SW 1271 (cell line): ENCODE measurements around the gene BAG3.
"Not testable (repeated sequence)": the region's sequence is repeated elsewhere in the genome, so short reads cannot be mapped to it uniquely, and the experiment has no call there.

ENCODE experiments used
- DNase-seq, 2 experiments: peaks; one replicate each; lab custom pipeline; 2025; lab: John Stamatoyannopoulos, UW

Gene BAG3

DNA sequence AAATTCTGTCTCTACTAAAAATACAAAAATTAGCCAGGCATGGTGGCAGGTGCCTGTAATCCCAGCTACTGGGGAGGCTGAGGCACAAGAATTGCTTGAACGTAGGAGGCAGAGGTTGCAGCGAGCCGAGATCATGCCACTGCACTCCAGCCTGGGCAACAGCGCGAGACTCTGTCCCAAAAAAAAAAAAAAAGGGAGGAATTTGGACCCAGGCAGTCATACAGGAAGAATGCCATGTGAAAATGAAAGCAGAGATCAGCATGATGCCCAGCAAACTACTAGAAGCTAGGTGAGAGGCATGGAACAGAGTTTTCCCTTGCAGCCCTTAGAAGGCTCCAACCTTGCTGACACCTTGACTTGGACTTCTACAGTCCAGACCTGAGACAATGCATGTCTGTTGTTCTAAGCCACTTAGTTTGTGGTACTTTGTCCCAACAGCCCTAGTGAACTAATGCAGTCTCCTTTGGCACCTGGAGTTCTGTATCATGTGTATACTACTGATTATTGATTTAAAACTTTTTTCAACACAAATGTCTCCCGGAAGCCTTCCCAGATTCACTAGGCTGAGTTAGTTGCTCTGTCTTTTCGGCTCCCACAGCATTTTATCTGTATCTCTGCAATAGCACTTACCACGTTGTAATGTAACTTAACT lies 10.2 kb upstream of the BAG3 start:
- no peak for DNase-seq

GRCh38 chr10:119642556-119643111 lies 8.5 kb upstream of the BAG3 start:
- DNase-seq = no peak

GRCh38 chr10:119643306-119644204 lies 7.6 kb upstream of the BAG3 start:
- DNase-seq = no peak

DNA sequence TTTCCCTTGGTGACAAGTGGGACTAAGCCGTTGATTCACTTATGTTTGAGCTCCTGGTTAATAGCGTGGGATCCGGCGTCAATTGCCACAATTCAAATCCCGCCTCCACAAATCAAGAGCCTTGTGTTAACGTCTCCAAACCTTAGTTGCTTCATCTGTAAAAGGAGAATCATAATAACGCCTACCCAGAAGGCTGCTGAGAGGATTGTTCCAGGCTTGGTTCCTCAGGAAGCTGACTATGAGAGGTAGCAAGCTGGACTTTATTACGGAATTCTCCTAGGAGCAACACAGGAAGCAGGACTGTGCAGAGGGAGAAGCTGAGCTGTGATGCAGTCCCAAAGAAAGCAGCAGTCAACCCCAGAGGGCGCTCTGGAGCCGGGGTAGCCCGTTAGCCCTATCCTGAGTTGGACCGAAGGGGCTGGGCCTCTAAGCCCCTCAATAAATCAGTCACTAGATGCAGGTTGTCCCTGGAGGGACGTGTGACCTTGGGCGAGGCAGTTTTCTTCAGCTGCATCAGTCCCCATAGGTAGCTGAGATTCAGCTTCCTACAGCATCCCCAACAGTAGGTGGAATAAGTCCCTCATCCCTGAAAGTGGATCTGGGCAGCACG lies 6.9 kb upstream of the BAG3 start:
- no peak for DNase-seq

- no peak for DNase-seq
Measured at GRCh38 chr10:119644994-119645393, 6.2 kb upstream of the BAG3 start.

DNA sequence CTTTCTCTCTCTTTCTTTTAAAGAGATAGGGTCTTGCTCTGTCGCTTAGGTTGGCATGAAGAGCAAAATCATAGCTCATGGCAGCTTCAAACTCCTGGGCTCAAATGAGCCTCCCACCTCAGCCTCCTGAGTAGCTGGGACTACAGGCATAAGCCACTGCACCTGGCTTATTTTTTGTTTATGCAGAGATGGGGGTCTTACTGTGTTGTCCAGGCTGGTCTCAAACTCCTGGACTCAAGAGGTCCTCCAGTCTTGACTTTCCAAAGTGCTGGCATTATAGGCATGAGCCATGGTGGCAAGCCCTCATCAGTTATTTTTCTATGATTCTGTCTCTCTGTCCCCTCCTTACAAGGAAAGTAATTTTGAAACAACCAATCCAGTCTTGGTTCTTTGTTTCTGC lies 1.1 kb upstream of the BAG3 start:
- DNase-seq = no peak

- no peak for DNase-seq
Measured at GRCh38 chr10:119651514-119652360, 557 bp downstream of the BAG3 start.

- DNase-seq = peak in 1 of 2 experiments; percentile 59
Measured at GRCh38 chr10:119652361-119652730, 1.2 kb downstream of the BAG3 start.

DNA sequence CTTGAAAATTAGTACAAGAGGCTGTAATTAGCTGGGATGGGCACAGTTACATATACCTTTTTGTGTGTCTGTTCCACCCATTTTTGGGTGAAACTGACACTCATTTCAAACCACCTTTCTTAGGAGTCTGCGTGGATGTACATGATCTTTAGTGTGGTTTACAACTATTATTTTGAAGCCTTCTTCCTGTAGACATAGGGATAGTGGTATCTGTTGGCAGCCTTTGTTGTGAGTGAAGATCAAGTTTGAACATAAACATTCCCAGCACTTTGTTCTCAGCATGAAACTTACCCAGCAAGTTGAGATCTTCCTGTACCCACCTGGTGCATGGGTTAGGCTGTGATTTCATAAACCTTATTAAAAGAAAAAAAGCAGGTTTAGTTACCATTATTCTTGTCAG lies 2.0 kb downstream of the BAG3 start:
- DNase-seq = no peak

- DNase-seq = no peak
Measured at GRCh38 chr10:119653916-119654315, 2.7 kb downstream of the BAG3 start.

- peak in 1 of 2 experiments; percentile 60 for DNase-seq
Measured at GRCh38 chr10:119654540-119654939, 3.4 kb downstream of the BAG3 start.

GRCh38 chr10:119655566-119656001 lies 4.4 kb downstream of the BAG3 start:
- peak in 1 of 2 experiments; percentile 77 for DNase-seq

DNA sequence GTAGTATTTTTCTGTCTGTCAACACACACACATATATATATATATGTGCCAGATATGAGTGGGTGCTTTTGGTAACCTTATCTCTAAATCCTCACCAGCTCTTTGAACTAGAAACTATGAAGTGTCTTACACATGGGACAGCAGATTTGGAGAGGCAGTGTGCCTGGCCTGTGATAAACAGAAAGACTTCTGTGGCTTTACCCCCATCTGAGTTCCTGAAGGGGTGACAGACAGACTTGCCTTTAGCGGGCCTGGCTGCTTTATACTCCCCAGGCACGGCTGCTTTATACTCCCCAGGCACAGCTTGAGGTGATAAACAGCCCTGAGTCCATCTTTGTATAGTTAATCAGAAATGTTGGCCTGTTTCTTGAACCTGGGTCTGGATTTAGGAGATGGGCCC lies 5.6 kb downstream of the BAG3 start:
- DNase-seq = no peak

DNA sequence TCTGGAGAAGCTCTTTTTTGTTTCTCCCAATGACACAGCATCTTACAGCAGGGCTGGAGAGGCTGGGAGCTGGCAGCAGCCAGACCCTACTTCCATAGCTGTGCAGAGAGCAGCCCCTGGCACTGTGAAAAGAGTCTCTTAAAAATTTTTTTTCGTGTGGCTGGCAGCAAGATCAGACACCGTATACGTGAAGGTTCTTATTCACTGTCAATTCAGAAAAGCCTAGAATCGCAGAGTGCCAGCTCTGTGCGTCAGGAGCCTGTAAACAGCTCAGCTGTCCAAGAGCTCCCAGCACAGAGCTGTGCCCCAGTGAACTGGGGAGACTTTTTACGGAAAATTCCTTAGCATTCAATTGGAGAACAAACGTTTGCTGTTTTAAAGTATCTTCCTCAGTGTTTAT lies 6.5 kb downstream of the BAG3 start:
- no peak for DNase-seq

DNA sequence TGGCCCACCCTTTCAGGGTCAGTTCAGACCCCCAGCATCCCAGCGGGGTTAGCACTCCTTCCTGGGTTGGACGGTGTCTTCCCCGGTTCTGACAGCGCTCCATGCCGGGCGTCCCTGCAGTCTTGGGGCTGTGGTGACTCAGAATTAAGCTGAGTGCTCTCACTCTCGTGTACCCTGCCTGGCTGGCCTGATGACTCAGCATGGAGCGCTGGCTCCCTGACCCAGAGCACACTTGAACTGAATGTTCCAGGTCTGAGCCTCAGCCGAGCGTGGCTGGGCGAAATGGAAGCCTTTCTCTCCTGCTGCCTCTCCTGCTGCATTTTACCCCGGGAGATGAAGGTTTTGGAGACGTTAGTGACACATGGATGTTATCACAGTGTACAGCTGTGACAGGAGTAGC lies 7.1 kb downstream of the BAG3 start:
- DNase-seq = peak; percentile 42 to 63

DNA sequence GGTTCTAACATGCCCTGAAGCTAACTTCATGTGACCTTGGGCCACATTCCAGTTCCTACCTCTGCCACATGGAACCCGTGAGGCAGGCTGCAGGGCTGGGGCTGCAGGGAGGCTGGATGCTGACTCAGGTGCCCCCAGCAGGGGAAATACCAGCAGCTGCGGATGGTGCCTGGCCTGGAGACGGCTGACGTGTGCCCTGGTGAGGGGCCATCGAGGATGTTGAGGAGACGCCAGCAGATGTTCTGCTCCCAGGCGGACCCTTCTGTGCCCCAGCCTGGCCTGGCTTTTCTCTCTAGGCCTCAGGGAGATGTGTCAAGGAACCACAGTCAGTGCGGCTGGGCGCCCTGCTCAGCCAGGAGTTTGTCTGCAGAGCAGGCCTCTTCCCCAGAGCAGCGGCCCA lies 8.8 kb downstream of the BAG3 start:
- DNase-seq = no peak

- DNase-seq = not testable (repeated sequence)
Measured at GRCh38 chr10:119662076-119662605, 11.0 kb downstream of the BAG3 start.

DNA sequence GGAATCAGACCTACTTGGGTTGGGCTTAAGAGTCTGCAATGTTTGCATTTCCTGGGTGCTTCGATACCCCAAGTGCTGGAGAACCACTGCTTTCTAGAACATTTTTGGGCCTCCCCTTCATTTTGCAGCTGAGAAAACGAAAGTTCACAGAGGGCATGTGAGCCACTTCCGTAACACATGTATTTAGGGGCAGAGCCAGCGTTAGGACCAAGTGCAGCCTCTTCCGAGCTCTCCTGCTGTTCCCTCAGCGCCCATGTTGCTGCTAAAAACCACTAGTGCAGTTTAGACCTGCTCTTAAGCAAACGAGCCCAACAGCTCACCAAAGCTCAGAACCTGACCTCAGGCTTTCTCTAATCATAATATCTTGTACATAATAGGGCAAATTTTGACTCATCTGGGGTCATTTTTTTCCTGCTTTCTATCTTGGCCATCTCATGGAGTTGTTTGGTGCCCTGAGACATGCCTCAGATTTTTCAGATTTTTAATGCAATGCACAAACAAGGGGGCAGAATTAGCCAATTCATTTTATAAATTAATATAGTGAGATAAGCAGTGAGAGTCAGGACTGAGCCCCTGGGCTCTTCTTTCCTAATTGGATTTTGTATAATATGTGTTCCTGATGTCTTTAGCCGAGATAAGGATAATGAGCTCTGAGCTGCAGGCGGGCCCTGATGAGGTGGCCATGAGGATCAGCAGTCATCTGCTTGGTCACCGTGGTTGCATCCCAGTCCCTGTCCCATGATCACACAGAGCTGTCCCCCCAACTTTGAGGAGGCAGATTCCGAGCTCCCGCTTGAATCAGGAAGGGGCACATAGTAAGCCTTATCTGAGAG lies 12.9 kb downstream of the BAG3 start:
- DNase-seq = peak in 1 of 2 experiments; percentile 52

DNA sequence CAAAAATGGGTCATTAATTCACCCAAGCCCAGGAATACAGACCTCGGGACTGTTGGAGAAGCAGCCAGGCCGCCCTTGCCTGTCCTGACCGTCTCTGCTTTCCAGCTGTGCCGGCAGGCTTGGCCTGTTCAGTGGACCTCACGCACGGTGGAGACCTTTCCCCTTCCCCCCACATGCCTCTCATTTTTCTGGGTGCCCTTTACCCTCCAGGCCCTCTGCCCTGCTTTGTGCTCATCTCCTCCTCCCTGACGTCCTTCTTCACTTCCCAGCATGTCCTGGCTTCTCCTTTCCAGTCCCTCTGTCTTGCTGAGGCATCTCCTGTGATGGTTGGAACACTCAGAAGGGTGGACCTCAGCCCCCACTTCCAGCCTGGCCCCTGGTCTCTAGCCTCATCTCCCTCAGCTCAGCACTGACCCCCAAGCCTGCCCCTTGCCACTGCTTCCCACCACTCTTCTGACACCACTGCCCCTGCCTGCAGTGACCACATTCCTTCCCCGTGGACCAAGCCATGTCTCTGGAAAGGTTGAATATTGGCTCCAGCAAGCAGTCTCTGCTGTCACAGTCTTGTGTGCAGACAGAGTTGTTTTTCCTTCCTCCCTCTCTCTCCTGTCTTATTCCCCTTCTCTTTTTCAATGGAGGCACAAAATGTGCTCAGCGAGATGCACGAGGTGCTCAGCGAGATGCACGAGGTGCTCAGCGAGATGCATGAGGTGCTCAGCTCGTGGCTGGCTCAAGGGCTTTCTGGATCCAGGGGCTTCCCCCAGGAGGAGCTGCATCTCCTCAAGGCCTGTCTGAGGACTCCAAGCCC lies 14.9 kb downstream of the BAG3 start:
- no peak for DNase-seq

DNA sequence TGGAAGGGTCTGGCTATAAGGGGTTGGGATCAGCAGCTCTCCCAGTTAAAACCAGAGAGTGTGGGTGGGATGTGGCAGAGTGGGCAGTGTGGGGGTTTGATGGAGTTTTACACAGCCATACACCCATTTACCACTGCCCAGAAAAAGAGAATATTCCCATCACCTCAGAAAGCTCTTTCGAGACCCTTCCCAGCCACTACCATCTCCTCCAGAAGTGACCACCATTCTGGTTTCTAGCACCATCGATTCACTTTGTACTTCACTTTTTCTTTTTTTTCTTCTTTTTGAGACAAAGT lies 15.5 kb downstream of the BAG3 start:
- DNase-seq = no peak
